Mucosa of descending colon (tissue), 3 donors: ENCODE data around the gene RAB4A. TPM values are rescaled to one million over a fixed set of nuclear protein-coding genes. Genes with fewer than 3 reads are reported as not detected.

Experiments
- ATAC-seq: fragments of 200-7000 bp; cut with Tn5 transposase; one replicate; pipeline ENCODE4 v1.9.1; 2020; ENCODE audit warnings: mild to moderate bottlenecking, moderate library complexity
- DNase-seq, 3 donors: peaks; one replicate each; pipeline ENCODE4 v3.0.0-alpha.2; 2020
- H3K36me3 ChIP-seq: fragments of 200-600 bp; one replicate; pipeline ENCODE4 v1.8.0; 2021; ENCODE audit warnings: low read depth, mild to moderate bottlenecking
- H3K4me1 ChIP-seq: fragments of 200-600 bp; one replicate; pipeline ENCODE4 v1.8.0; 2021; ENCODE audit warnings: low read depth, mild to moderate bottlenecking
- H3K4me3 ChIP-seq: fragments of 200-600 bp; one replicate; pipeline ENCODE4 v1.8.0; 2021; ENCODE audit warnings: mild to moderate bottlenecking
- H3K9me3 ChIP-seq: fragments of 200-600 bp; one replicate; pipeline ENCODE4 v1.8.0; 2021; ENCODE audit warnings: mild to moderate bottlenecking
- CTCF ChIP-seq: fragments of 200-600 bp; IDR thresholded peaks from one replicate; pipeline ENCODE4 v1.8.0; 2022; ENCODE audit warnings: antibody characterized with exemption, mild to moderate bottlenecking
- intact Hi-C, 2 donors: fragments of 100-400 bp; cut with DNase I in 1 of 2; cut with micrococcal nuclease in 1 of 2; formaldehyde crosslinking; loops; one replicate each; pipeline versions ENCODE4 v1.11.0 to v1.11.1; 2022; cut with DNase I, micrococcal nuclease
- total RNA-seq, 3 donors: library from RNA; stranded (reverse); fragmentation: NEBNext Ultra II Directional in 2 of 3; extraction: Animal tissue kit (Norgen Biotek cat#: 25700) in 2 of 3; gene quantifications; one replicate each; pipeline versions ENCODE4 v1.2.1 to v1.2.4, GENCODE V29; 2021 to 2023
- donor health status: DM: no; HTN: no; CAD: no; lungs with moderate emphysema.
- donor health status: DM: no; HTN: no; CAD: no.
- donor health status: DM: no; HTN: yes; CAD: no.

The RAB4A gene
- total RNA-seq, 3 donors from 2014 or later = 84.3 to 94.6 (median 88.0) TPM

GRCh38 chr1:229342656-229343569, 72.0 kb downstream of the RAB4A start, which contains the start of gene CCSAP:
Gene CCSAP, minus strand, starts transcription at chr1:229343047. Its CDS starts 582 bp downstream, at chr1:229342465.
- peaks cover 14% of the 10 kb centered on the region for H3K4me1 ChIP-seq
- intact Hi-C loops = no loop called here
- peak within 1 kb of the TSS; percentile 80 for H3K4me3 ChIP-seq
- H3K36me3 ChIP-seq = no peaks in the 10 kb centered on the region
- H3K9me3 ChIP-seq = no peaks in the 10 kb centered on the region
- peak; percentile 55 to 76 (median 74) for DNase-seq
- peak; percentile 75 for ATAC-seq
- no peak for TF ChIP-seq CTCF

- intact Hi-C loops = no loop called here
- no peaks in the 10 kb centered on the region for H3K9me3 ChIP-seq
- no peak for DNase-seq
- ATAC-seq = no peak
- peaks cover 14% of the 10 kb centered on the region for H3K4me1 ChIP-seq
- H3K36me3 ChIP-seq = no peaks in the 10 kb centered on the region
- no peak overlapping the region for H3K4me3 ChIP-seq
- no peak for TF ChIP-seq CTCF
Measured at GRCh38 chr1:229344139-229344538, 73.2 kb downstream of the RAB4A start.

GRCh38 chr1:229344937-229345684, 74.2 kb downstream of the RAB4A start:
- intact Hi-C loops = no loop called here
- Histone ChIP-seq H3K4me3 (no peak overlapping the region), H3K9me3 (no peaks in the 10 kb centered on the region), H3K36me3 (no peaks in the 10 kb centered on the region), H3K4me1 (peaks cover 14% of the 10 kb centered on the region)
- TF ChIP-seq CTCF = no peak
- DNase-seq (no peak), ATAC-seq (no peak)

- H3K36me3 ChIP-seq = no peaks in the 10 kb centered on the region
- intact Hi-C loops = no loop called here
- H3K9me3 ChIP-seq = no peaks in the 10 kb centered on the region
- TF ChIP-seq CTCF = no peak
- no peak for DNase-seq
- ATAC-seq = no peak
- H3K4me3 ChIP-seq = no peak overlapping the region
- H3K4me1 ChIP-seq = peaks cover 7% of the 10 kb centered on the region
Measured at GRCh38 chr1:229347528-229347927, 76.6 kb downstream of the RAB4A start.

GRCh38 chr1:229349463-229350385, 78.8 kb downstream of the RAB4A start:
- no peaks in the 10 kb centered on the region for H3K4me1 ChIP-seq
- ATAC-seq = no peak
- intact Hi-C loops = no loop called here
- no peaks in the 10 kb centered on the region for H3K36me3 ChIP-seq
- no peak for DNase-seq
- H3K9me3 ChIP-seq = peaks cover 4% of the 10 kb centered on the region
- TF ChIP-seq CTCF = no peak
- no peak overlapping the region for H3K4me3 ChIP-seq
